Measurements from ENCODE around the gene EIF3I.

DNA sequence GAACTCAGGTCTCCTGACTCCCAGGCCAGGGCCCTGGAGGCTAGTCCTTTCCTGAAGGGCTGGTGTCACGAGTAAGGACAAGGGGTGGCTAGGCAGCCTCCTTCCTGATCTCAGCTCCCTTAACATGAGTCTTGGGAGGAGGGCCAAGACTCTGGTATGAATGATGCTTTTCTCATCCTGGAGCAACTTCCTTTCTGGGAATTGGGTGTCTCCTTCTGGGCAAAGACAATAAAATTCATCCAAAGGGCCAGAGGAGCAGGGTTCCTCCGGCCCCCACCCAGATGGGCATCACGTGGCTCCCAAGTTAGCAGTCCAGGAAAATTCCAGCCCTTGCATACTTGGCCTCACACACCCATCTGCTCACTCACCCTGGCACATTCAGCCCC lies 24.7 kb downstream of the EIF3I start, which contains the start of gene FAM167B:
- TF ChIP-seq, protein P1, sequence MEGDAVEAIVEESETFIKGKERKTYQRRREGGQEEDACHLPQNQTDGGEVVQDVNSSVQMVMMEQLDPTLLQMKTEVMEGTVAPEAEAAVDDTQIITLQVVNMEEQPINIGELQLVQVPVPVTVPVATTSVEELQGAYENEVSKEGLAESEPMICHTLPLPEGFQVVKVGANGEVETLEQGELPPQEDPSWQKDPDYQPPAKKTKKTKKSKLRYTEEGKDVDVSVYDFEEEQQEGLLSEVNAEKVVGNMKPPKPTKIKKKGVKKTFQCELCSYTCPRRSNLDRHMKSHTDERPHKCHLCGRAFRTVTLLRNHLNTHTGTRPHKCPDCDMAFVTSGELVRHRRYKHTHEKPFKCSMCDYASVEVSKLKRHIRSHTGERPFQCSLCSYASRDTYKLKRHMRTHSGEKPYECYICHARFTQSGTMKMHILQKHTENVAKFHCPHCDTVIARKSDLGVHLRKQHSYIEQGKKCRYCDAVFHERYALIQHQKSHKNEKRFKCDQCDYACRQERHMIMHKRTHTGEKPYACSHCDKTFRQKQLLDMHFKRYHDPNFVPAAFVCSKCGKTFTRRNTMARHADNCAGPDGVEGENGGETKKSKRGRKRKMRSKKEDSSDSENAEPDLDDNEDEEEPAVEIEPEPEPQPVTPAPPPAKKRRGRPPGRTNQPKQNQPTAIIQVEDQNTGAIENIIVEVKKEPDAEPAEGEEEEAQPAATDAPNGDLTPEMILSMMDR (IDR thresholded peaks at IDR 0.05; ENCODE audit: insufficient read depth, low read depth, low read length) = no peak
- no peak for TF ChIP-seq EZH2 (IDR thresholded peaks at IDR 0.05; ENCODE audit: insufficient read depth, low read length)
